ENCODE data around the gene SLC43A3. TPM values are rescaled to one million over a fixed set of nuclear protein-coding genes. Genes with fewer than 3 reads are reported as not detected.

SLC43A3 gene
- total and polyA plus RNA-seq, 2 donors (not counting 3 experiments of a cell fraction or from before 2014, with no cell fraction given): 68.9 to 104 TPM

DNA sequence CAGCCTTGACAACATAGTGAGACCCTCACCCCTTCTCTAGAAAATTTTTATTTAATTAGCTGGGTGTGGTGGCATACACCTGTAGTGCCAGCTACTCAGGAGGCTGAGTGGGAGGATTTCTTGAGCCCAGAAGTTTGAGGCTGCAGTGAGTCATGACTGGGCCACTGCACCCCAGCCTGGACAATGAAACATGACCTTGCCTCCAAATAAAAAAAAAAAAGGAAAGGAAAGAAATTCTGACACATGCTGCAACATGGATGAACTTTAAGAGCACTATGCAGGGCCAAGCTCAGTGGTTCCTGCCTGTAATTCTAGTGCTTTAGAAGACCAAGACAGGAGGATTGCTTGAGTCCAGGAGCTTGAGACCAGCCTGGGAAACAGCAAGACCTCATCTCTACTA, 8.8 kb downstream of the SLC43A3 start:
- H3K4me2 ChIP-seq (ENCODE audit: insufficient read depth, low read length): no peak overlapping the region
- H3K27me3 ChIP-seq (ENCODE audit: control insufficient read depth in 2 of 2, insufficient read depth in 2 of 2, low read length in 2 of 2): no peaks in the 10 kb centered on the region
- no peak overlapping the region for H3K9ac ChIP-seq (replicated peaks; ENCODE audit: extremely low read depth, insufficient read depth, low read length)
- intact Hi-C loops (cut with micrococcal nuclease): no loop called here
- H3K36me3 ChIP-seq (ENCODE audit: control insufficient read depth in 2 of 2, extremely low read depth in 1 of 2, insufficient read depth in 2 of 2, low read length in 2 of 2): peaks cover 16 to 20% of the 10 kb centered on the region in 2 experiments
- peaks cover 24% of the 10 kb centered on the region for H3K4me1 ChIP-seq (ENCODE audit: control insufficient read depth, extremely low read depth, insufficient read depth, low read length)
- H3K27ac ChIP-seq (ENCODE audit: insufficient read depth, low read depth, low read length): no peak overlapping the region
- no peak for FAIRE-seq
- no peak for TF ChIP-seq GATA2 (IDR thresholded peaks at IDR 0.05; ENCODE audit: insufficient read depth, insufficient read length, low read depth, low read length)
- TF ChIP-seq POLR2AphosphoS5 (IDR thresholded peaks at IDR 0.05; ENCODE audit: insufficient read depth, low read depth, low read length): no peak
- TF ChIP-seq, protein P1, sequence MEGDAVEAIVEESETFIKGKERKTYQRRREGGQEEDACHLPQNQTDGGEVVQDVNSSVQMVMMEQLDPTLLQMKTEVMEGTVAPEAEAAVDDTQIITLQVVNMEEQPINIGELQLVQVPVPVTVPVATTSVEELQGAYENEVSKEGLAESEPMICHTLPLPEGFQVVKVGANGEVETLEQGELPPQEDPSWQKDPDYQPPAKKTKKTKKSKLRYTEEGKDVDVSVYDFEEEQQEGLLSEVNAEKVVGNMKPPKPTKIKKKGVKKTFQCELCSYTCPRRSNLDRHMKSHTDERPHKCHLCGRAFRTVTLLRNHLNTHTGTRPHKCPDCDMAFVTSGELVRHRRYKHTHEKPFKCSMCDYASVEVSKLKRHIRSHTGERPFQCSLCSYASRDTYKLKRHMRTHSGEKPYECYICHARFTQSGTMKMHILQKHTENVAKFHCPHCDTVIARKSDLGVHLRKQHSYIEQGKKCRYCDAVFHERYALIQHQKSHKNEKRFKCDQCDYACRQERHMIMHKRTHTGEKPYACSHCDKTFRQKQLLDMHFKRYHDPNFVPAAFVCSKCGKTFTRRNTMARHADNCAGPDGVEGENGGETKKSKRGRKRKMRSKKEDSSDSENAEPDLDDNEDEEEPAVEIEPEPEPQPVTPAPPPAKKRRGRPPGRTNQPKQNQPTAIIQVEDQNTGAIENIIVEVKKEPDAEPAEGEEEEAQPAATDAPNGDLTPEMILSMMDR (IDR thresholded peaks at IDR 0.05; ENCODE audit: extremely low read depth in 1 of 2, insufficient read depth in 1 of 2, low read depth in 1 of 2, low read length in 2 of 2): no peak
- TF ChIP-seq POLR2A (IDR thresholded peaks at IDR 0.05; ENCODE audit: low read depth, low read length): no peak
- no peak for TF ChIP-seq EZH2 (IDR thresholded peaks at IDR 0.05; ENCODE audit: borderline replicate concordance, low read depth, low read length, severe bottlenecking)
- TF ChIP-seq, protein P2, sequence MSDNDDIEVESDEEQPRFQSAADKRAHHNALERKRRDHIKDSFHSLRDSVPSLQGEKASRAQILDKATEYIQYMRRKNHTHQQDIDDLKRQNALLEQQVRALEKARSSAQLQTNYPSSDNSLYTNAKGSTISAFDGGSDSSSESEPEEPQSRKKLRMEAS (IDR thresholded peaks at IDR 0.05; ENCODE audit: insufficient read depth, insufficient read length): no peak
- TF ChIP-seq FOS (IDR thresholded peaks at IDR 0.05; ENCODE audit: borderline replicate concordance, insufficient read depth, low read length): no peak
- no peak for TF ChIP-seq MYC (IDR thresholded peaks at IDR 0.05; ENCODE audit: low read depth, low read length)
- dilution Hi-C loops (cut with MboI; ENCODE audit: extremely low pct_ligation_motif_present, low sequenced_read_pairs): no loop called here
- no peaks in the 10 kb centered on the region for H3K79me2 ChIP-seq (ENCODE audit: control insufficient read depth, insufficient read depth, low read length)
- no peak for DNase-seq (ENCODE audit: low read depth, low spot score)
- no peak overlapping the region for H2AFZ ChIP-seq (ENCODE audit: low read depth, low read length)
- no peaks in the 10 kb centered on the region for H4K20me1 ChIP-seq (replicated peaks; ENCODE audit: control insufficient read depth, extremely low read depth, insufficient read depth, low read length)
- CTCF ChIA-PET: interaction anchor here (0.8 to 1.1 kb wide), 2 partner anchors 10 to 68 kb away, joined by 3 read pairs; no protein-coding TSS in a partner anchor
- H3K9me1 ChIP-seq (replicated peaks; ENCODE audit: control insufficient read depth, extremely low read depth, insufficient read depth, low read length): no peaks in the 10 kb centered on the region
- H3K9me3 ChIP-seq (replicated peaks; ENCODE audit: control insufficient read depth, insufficient read depth, low read length): no peaks in the 10 kb centered on the region
- BruUV-seq (replicated peaks): no TSS peak
- no peak overlapping the region for H3K4me3 ChIP-seq (replicated peaks in 1 of 3; ENCODE audit: insufficient read depth in 1 of 3, low read depth in 1 of 3, low read length in 3 of 3)
- POLR2A ChIA-PET: no interaction called here
